ENCODE measurements around the gene TEX264. TPM values are rescaled to one million over a fixed set of nuclear protein-coding genes. Genes with fewer than 3 reads are reported as not detected.

Gene TEX264
- total RNA-seq, 4 donors from 2014 or later, result 35.5 to 72.1 (median 62.8) TPM

GRCh38 chr3:51719410-51720025 lies 48.5 kb downstream of the TEX264 start:
- TF ChIP-seq CTCF (IDR thresholded peaks at IDR 0.05; ENCODE audit: low read depth), result no peak

- TF ChIP-seq CTCF (IDR thresholded peaks at IDR 0.05; ENCODE audit: low read depth), result no peak
These were observed 49.4 kb downstream of the TEX264 start for GRCh38 chr3:51720292-51721061.

- TF ChIP-seq CTCF (IDR thresholded peaks at IDR 0.05; ENCODE audit: low read depth), result no peak
These were observed 50.2 kb downstream of the TEX264 start for GRCh38 chr3:51721062-51721745.

GRCh38 chr3:51722362-51722761 lies 51.3 kb downstream of the TEX264 start:
- no peak for TF ChIP-seq CTCF (IDR thresholded peaks at IDR 0.05; ENCODE audit: low read depth)

- no peak for TF ChIP-seq CTCF (IDR thresholded peaks at IDR 0.05; ENCODE audit: low read depth)
These were observed 56.4 kb downstream of the TEX264 start for GRCh38 chr3:51727500-51727899.

- no peak for TF ChIP-seq CTCF (IDR thresholded peaks at IDR 0.05; ENCODE audit: low read depth)
These were observed 58.1 kb downstream of the TEX264 start for GRCh38 chr3:51729042-51729633.
